Measurements from ENCODE around the gene PUS1. TPM values are rescaled to one million over a fixed set of nuclear protein-coding genes. Genes with fewer than 3 reads are reported as not detected.

The PUS1 gene
- total RNA-seq, 1 donor: 13.0 TPM

- no peak for DNase-seq (ENCODE audit: low read depth)
- TF ChIP-seq, protein P1, sequence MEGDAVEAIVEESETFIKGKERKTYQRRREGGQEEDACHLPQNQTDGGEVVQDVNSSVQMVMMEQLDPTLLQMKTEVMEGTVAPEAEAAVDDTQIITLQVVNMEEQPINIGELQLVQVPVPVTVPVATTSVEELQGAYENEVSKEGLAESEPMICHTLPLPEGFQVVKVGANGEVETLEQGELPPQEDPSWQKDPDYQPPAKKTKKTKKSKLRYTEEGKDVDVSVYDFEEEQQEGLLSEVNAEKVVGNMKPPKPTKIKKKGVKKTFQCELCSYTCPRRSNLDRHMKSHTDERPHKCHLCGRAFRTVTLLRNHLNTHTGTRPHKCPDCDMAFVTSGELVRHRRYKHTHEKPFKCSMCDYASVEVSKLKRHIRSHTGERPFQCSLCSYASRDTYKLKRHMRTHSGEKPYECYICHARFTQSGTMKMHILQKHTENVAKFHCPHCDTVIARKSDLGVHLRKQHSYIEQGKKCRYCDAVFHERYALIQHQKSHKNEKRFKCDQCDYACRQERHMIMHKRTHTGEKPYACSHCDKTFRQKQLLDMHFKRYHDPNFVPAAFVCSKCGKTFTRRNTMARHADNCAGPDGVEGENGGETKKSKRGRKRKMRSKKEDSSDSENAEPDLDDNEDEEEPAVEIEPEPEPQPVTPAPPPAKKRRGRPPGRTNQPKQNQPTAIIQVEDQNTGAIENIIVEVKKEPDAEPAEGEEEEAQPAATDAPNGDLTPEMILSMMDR (IDR thresholded peaks at IDR 0.05; ENCODE audit: insufficient read depth, low read depth, low read length): no peak
Measured at GRCh38 chr12:131897276-131897675, 31.8 kb upstream of the PUS1 start.

DNA sequence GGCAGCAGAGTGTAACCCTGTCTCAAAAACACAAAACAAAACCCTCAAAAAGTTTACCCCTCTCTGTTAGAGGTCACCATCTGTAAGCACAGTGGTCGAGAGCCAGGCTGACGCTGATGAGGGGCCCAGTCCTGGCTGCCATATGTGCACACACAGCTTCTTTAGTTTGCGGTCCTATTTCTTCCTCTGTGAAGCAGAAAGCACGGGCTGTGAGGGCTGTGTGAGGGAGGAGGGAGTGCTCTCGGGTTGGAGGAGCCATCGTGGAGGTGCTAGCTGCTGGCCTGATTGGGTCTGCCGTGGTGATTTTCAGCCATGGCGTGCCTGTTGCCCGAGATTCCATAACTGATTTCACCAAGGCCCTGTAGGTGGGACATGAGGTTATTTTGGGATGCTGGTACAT, 31.2 kb upstream of the PUS1 start:
- TF ChIP-seq, protein P1 (IDR thresholded peaks at IDR 0.05; ENCODE audit: insufficient read depth, low read depth, low read length): no peak
- no peak overlapping the region for H3K4me3 ChIP-seq (ENCODE audit: low read depth, low read length)
- DNase-seq (ENCODE audit: low read depth): no peak

More at GRCh38 chr12:131897276-131897675, 31.8 kb upstream of the PUS1 start:
- no peak overlapping the region for H3K4me3 ChIP-seq (ENCODE audit: low read depth, low read length)

GRCh38 chr12:131900397-131900796, 28.7 kb upstream of the PUS1 start:
- no peak overlapping the region for H3K4me3 ChIP-seq (ENCODE audit: low read depth, low read length)
- DNase-seq (ENCODE audit: low read depth): no peak

DNA sequence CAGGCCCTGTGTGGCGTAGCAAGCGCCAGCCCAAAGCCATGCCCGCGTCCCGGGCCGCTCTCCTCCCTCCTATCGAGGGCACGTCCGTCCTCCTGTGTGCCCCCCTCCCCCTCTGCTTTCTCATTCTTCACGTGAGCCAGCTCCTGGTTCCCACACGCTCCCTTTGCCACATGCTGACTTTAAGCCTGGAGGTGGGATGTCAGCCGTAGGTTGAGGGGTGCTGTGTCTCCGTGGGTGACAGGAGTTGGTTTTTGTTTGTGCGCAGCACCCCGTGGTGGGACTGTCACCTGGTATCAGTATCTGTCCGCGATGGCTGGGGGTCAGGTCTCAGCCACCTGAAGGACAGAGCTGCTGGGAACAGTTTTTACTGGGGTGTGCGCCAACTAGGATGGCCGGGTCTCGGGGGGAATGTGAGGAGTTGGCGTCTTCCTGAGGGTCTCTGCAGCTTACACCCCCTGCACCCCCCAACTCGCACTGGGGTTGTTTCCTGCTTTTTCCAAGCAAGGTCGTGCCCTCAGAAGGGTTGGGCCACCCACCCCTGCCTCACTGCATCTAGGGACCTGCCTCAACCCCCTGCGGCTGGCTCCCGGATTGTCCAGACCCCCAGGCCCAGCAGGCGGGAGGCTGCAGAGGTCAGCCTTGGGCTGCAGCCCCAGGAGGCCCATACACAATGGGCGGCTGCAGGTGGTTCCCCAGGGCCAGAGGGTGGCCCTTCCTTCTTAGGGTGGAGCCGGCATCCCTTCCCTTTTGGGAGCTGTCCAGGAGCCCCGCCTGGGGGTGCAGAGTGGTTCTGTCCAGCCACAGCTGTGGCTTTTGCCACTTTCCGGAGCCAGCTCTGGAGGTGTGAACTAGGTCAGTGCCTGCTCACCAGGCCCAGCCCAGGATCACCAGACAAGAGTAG, 27.4 kb upstream of the PUS1 start:
- DNase-seq (ENCODE audit: low read depth): no peak
- TF ChIP-seq, protein P1 (IDR thresholded peaks at IDR 0.05; ENCODE audit: insufficient read depth, low read depth, low read length): no peak
- no peak overlapping the region for H3K4me3 ChIP-seq (ENCODE audit: low read depth, low read length)

More at GRCh38 chr12:131900397-131900796, 28.7 kb upstream of the PUS1 start:
- TF ChIP-seq, protein P1 (IDR thresholded peaks at IDR 0.05; ENCODE audit: insufficient read depth, low read depth, low read length): no peak

DNA sequence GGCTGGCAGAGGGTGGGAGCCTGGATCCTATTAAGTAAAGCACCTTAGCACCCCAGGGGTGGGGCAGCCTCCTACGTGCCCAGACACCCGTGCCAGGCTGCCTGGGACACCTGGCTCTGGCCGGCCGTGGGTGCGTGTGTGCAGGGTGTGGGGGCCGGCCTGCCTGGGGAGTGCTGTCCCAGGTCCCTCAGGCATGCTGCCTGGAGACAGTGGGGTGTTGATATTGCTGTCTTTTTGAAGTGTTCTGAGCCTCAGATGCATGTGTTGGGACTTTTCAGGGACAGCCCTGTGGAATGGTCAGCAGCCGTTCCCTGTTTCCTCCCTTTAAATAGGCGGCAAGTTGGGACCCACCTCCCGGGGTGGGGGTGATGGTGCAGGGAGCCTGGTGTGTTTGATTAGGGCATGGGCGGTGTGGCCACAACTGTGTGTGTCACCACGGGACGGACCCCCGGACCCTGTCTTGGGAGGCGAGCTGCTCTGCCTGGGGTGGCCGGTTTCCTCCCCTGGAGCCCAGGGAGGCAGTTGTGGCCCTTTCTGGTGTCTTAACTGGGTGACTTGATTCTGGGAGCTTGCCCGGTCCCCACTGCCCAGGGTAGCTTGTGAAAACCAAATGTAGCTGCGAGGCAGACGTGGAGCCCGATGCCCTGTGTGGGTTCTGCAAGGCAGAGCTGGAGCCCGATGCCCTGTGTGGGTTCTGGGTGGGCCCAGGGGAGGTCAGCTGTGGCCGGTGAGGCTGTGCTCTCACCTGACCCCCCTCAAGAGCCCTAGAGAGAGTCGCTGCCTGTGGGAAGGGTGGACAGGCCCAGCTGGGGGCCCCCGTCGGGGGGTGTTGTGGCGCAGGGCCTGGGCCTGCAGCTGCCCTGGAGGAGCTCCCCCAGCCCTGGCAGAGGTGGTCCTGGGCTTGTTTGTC, 26.5 kb upstream of the PUS1 start:
- no peak for DNase-seq (ENCODE audit: low read depth)
- no peak overlapping the region for H3K4me3 ChIP-seq (ENCODE audit: low read depth, low read length)
- TF ChIP-seq, protein P1 (IDR thresholded peaks at IDR 0.05; ENCODE audit: insufficient read depth, low read depth, low read length): no peak

DNA sequence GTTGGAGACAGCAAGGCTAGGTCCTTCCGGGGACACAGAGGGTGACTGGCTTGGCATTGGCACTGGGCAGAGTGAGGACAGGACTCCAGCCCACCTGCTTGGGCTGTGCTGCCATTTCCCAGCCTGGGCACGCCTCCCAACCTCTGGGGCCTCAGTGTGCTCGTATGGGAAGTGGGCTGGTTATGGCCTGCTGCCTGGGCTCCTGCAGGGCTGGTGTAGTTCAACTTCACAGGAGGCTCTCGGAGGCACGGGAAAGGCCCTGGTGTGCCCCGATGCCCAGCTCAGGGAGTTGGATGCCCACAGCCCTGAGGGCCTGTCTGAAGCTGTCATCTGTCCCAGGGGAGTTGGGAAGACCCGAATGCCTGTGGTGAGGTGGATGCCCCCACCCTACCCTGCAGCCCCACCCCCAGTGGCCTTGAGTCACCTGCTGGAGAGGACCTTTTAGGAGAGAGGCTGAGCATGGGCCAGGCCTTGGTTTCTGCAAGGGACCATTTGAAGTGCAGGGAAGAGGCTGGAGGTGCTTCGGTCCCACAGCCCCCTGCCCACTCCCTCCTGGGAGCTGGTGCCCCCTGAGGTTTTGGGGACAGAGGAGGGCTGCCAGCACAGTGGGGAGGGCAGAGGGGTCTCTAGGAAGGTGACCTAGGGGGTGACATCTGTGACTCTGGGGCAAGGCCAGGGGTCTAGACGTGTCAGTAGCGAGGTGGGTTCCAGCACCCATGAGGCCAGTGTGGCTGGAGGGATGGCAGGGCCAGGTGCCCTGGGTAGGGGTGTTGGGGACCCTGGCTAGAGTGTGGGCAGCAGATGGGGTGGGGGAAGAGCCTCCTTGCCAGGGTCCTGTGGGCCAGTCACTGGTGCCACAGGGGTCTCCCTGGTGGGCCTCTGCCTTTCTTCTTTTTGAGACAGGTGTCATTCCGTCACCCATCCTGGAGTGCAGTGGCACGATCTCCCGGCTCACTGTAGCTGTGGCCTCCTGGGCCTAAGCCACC, 25.5 kb upstream of the PUS1 start:
- DNase-seq (ENCODE audit: low read depth): no peak
- H3K4me3 ChIP-seq (ENCODE audit: low read depth, low read length): no peak overlapping the region
- TF ChIP-seq, protein P1 (IDR thresholded peaks at IDR 0.05; ENCODE audit: insufficient read depth, low read depth, low read length): no peak
